Endodermal cell (in vitro differentiated cells): ENCODE measurements around the gene CALCOCO1. TPM values are rescaled to one million over a fixed set of nuclear protein-coding genes. Genes with fewer than 3 reads are reported as not detected.

Experiments
- DNase-seq: peaks from one replicate; pipeline ENCODE4 v3.0.0-alpha.2; 2017
- H3K27ac ChIP-seq: 2 replicates; pipeline ENCODE4 v1.5.1; 2013; ENCODE audit warnings: mild to moderate bottlenecking, low read depth, low read length, moderate library complexity
- H3K27me3 ChIP-seq: 2 replicates; pipeline ENCODE4 v1.6.1; 2013; ENCODE audit warnings: mild to moderate bottlenecking, low read length, moderate library complexity; ENCODE audit not compliant: insufficient read depth, control insufficient read depth, poor library complexity, severe bottlenecking
- H3K36me3 ChIP-seq: 2 replicates; pipeline ENCODE4 v1.7.0; 2013; ENCODE audit warnings: mild to moderate bottlenecking, low read length, moderate library complexity; ENCODE audit not compliant: control insufficient read depth, insufficient read depth
- H3K4me1 ChIP-seq: one replicate; pipeline ENCODE4 v1.7.0; 2013; ENCODE audit warnings: low read length; ENCODE audit not compliant: control insufficient read depth, insufficient read depth
- H3K4me3 ChIP-seq: 2 replicates; pipeline ENCODE4 v1.5.1; 2013; ENCODE audit warnings: mild to moderate bottlenecking, low read length, moderate library complexity
- H3K9ac ChIP-seq: 2 replicates; pipeline ENCODE4 v1.6.1; 2013; ENCODE audit warnings: mild to moderate bottlenecking, low read length, moderate library complexity; ENCODE audit not compliant: poor library complexity, severe bottlenecking; ENCODE audit errors: extremely low read depth
- H3K9me3 ChIP-seq: 2 replicates; pipeline ENCODE4 v1.6.1; 2013; ENCODE audit warnings: mild to moderate bottlenecking, low read length, moderate library complexity; ENCODE audit not compliant: control insufficient read depth
- H3K27ac Mint-ChIP-seq: 2 replicates; pipeline ENCODE4 v1.8.0; 2020; ENCODE audit warnings: mixed read lengths
- H3K27me3 Mint-ChIP-seq: 2 replicates; pipeline ENCODE4 v1.8.0; 2021; ENCODE audit warnings: mild to moderate bottlenecking, mixed read lengths; ENCODE audit not compliant: insufficient read depth
- H3K36me3 Mint-ChIP-seq: 2 replicates; pipeline ENCODE4 v1.8.0; 2020; ENCODE audit warnings: low read depth, mixed read lengths
- H3K4me1 Mint-ChIP-seq: 2 replicates; pipeline ENCODE4 v1.8.0; 2020; ENCODE audit warnings: mixed read lengths
- H3K4me3 Mint-ChIP-seq: 2 replicates; pipeline ENCODE4 v1.8.0; 2020; ENCODE audit warnings: mild to moderate bottlenecking, moderate library complexity, mixed read lengths
- H3K9me3 Mint-ChIP-seq: 2 replicates; pipeline ENCODE4 v1.8.0; 2020; ENCODE audit warnings: mild to moderate bottlenecking, mixed read lengths
- CTCF ChIP-seq: fragments of 200-600 bp; sonication (generic); conservative IDR thresholded peaks from 2 replicates; pipeline ENCODE4 v1.5.0; 2021; ENCODE audit warnings: antibody characterized with exemption, mild to moderate bottlenecking
- WGBS, 2 experiments: methylation state at CpG; one replicate each; pipeline versions ENCODE4 v1.1.5 to v1.1.7; 2013; ENCODE audit warnings: missing lambda C conversion rate in 2 of 2, mixed read lengths in 1 of 2; ENCODE audit not compliant: insufficient coverage in 1 of 2, insufficient read length in 1 of 2; 5-methylcytosine and 5-hydroxymethylcytosine counted together
- total RNA-seq, 2 donors: library from RNA; stranded (reverse); fragmentation: NEBNext Ultra II Directional in 1 of 2; extraction: Animal tissue kit (Norgen Biotek cat#: 25700) in 1 of 2; gene quantifications; 2 replicates in 1 of 2; 3 replicates in 1 of 2; pipeline ENCODE4 v1.2.1, GENCODE V29; 2021

The CALCOCO1 gene
- total RNA-seq, 2 donors from 2014 or later, result 41.4 to 45.7 TPM

- Histone ChIP-seq H3K9me3 (no peaks in the 10 kb centered on the region), H3K36me3 (no peaks in the 10 kb centered on the region), H3K4me3 (no peak overlapping the region), H3K9ac (no peak overlapping the region), H3K27me3 (peaks cover 75% of the 10 kb centered on the region), H3K27ac (no peak overlapping the region), H3K4me1 (no peaks in the 10 kb centered on the region)
- Mint-ChIP-seq H3K36me3 (no peaks in the 10 kb centered on the region), H3K4me3 (no peak overlapping the region), H3K9me3 (no peaks in the 10 kb centered on the region), H3K4me1 (peaks cover 9% of the 10 kb centered on the region), H3K27ac (no peak overlapping the region), H3K27me3 (peaks cover 24% of the 10 kb centered on the region)
- WGBS, 2 experiments, result 85 to 93% methylated on average over 5 to 8 of the region's 9 CpGs
- no peak for DNase-seq
- TF ChIP-seq CTCF, result no peak
Measured at GRCh38 chr12:53734425-53734824, 7.2 kb upstream of the CALCOCO1 start.

GRCh38 chr12:53733807-53734200, 6.6 kb upstream of the CALCOCO1 start:
- TF ChIP-seq CTCF, result no peak
- 65 to 82% methylated on average over 2 to 5 of the region's 5 CpGs for WGBS, 2 experiments

GRCh38 chr12:53733051-53733806, 6.0 kb upstream of the CALCOCO1 start:
- Histone ChIP-seq H3K4me1 (no peaks in the 10 kb centered on the region), H3K27ac (no peak overlapping the region), H3K36me3 (no peaks in the 10 kb centered on the region), H3K4me3 (no peak overlapping the region), H3K9ac (no peak overlapping the region), H3K9me3 (no peaks in the 10 kb centered on the region), H3K27me3 (peaks cover 63% of the 10 kb centered on the region)
- Mint-ChIP-seq H3K9me3 (no peaks in the 10 kb centered on the region), H3K4me1 (peaks cover 11% of the 10 kb centered on the region), H3K4me3 (no peak overlapping the region), H3K36me3 (no peaks in the 10 kb centered on the region), H3K27me3 (peaks cover 24% of the 10 kb centered on the region), H3K27ac (no peak overlapping the region)
- no peak for DNase-seq
- no peak for TF ChIP-seq CTCF
- 93% methylated on average over 2 of the region's 2 CpGs; no CpG with 5 or more reads in 1 of the 2 experiments for WGBS, 2 experiments

More at GRCh38 chr12:53733807-53734200, 6.6 kb upstream of the CALCOCO1 start:
- H3K4me1 Mint-ChIP-seq, result peaks cover 6% of the 10 kb centered on the region
- Histone ChIP-seq H3K27ac (no peak overlapping the region), H3K4me1 (no peaks in the 10 kb centered on the region), H3K9ac (no peak overlapping the region), H3K27me3 (peaks cover 68% of the 10 kb centered on the region), H3K9me3 (no peaks in the 10 kb centered on the region), H3K36me3 (no peaks in the 10 kb centered on the region), H3K4me3 (no peak overlapping the region)
- H3K4me3 Mint-ChIP-seq, result no peak overlapping the region
- H3K9me3 Mint-ChIP-seq, result no peaks in the 10 kb centered on the region
- DNase-seq, result no peak
- H3K36me3 Mint-ChIP-seq, result no peaks in the 10 kb centered on the region
- H3K27ac Mint-ChIP-seq, result no peak overlapping the region
- peaks cover 24% of the 10 kb centered on the region for H3K27me3 Mint-ChIP-seq
